Peyer's patch (tissue), 4 donors: Measurements from ENCODE around the gene DHRS9. TPM values are rescaled to one million over a fixed set of nuclear protein-coding genes. Genes with fewer than 3 reads are reported as not detected.

Experiments
- DNase-seq, 3 donors: peaks; one replicate each; pipeline ENCODE4 v3.0.0-alpha.2; 2017 to 2019
- H3K27ac ChIP-seq, 4 donors: fragments of 200-600 bp; sonication (generic); one replicate each; pipeline ENCODE4 v1.5.1; 2016 to 2019
- H3K27me3 ChIP-seq, 2 donors: fragments of 200-600 bp; sonication (generic); one replicate each; pipeline ENCODE4 v1.5.1; 2019
- H3K36me3 ChIP-seq, 3 donors: fragments of 200-600 bp; sonication (generic); one replicate each; pipeline ENCODE4 v1.5.1; 2016 to 2019
- H3K4me1 ChIP-seq, 4 donors: fragments of 200-600 bp; sonication (generic); one replicate each; pipeline ENCODE4 v1.5.1; 2016 to 2019
- H3K4me3 ChIP-seq, 4 donors: fragments of 200-600 bp; sonication (generic); 1 replicate in 3 of 4; 2 replicates in 1 of 4; pipeline ENCODE4 v1.5.1; 2016 to 2019; ENCODE audit warnings: mild to moderate bottlenecking in 1 of 4
- H3K9me3 ChIP-seq, 4 donors: fragments of 200-600 bp; sonication (generic); one replicate each; pipeline ENCODE4 v1.5.1; 2016 to 2019; ENCODE audit warnings: mild to moderate bottlenecking in 1 of 4
- CTCF ChIP-seq, 6 experiments: fragments of 450-650 bp in 4 of 6; fragments of 200-600 bp in 2 of 6; sonication (generic) in 1 of 6; IDR thresholded peaks; one replicate each; pipeline ENCODE4 v1.5.1; 2017 to 2019; ENCODE audit warnings: antibody characterized with exemption in 6 of 6, mild to moderate bottlenecking in 3 of 6, moderate library complexity in 1 of 6
- POLR2A ChIP-seq, 2 donors: fragments of 450-650 bp; IDR thresholded peaks; one replicate each; pipeline ENCODE4 v1.5.1; 2017; ENCODE audit warnings: antibody characterized with exemption in 2 of 2, mild to moderate bottlenecking in 2 of 2, moderate library complexity in 2 of 2
- total RNA-seq, 4 donors: library from RNA; depleted of rRNA; stranded (reverse); fragments of >200 nt; gene quantifications; one replicate each; pipeline ENCODE4 v1.1.0, GENCODE V29; 2016

The DHRS9 gene
- total RNA-seq, 4 donors from 2014 or later = 5.7 to 10.2 (median 6.6) TPM

DNA sequence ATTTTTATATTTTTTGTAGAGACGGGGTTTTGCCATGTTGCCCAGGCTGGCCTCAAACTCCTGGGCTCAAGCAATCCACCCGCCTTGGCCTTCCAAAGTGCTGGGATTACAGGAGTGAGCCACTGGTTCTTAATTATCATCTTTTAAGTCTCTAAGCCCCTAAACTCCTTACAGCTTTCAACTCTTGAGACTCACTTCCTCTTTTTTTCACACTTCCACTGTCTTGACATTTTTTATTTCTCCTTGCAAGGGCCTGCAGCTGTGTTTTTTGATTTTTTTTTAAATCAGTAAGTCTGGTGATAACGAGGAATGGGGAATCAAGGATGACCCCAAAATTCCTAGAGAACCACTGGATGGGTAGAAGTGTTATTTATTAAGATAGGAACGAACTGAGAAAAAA lies 29.7 kb upstream of the DHRS9 start:
- Histone ChIP-seq H3K36me3 (no peaks in the 10 kb centered on the region), H3K4me3 (no peak overlapping the region), H3K4me1 (no peaks in the 10 kb centered on the region), H3K9me3 (no peaks in the 10 kb centered on the region), H3K27me3 (no peaks in the 10 kb centered on the region), H3K27ac (no peak overlapping the region)
- no peak for DNase-seq
- no peak for TF ChIP-seq CTCF (IDR thresholded peaks at IDR 0.05)
- no peak for TF ChIP-seq POLR2A (IDR thresholded peaks at IDR 0.05)

DNA sequence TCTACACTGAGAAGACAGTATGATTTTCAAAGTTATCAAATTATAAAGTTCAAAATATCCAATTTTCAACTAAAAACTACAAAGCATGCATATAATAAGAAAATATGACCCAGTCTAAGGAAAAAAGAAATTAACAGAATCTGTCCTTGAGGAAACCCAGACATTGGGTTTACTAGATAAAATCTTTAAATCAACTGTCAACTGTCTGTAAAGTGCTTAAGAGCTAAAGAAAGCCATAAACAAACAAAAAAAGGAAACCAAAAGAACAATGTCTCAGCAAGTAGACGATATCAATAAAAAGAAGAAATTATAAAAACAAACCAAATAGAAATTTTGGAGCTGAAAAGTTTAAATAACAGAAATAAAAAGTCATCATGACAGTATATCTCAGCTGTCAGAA lies 27.8 kb upstream of the DHRS9 start:
- no peak for DNase-seq
- no peak overlapping the region for H3K27ac ChIP-seq
- no peaks in the 10 kb centered on the region for H3K27me3 ChIP-seq
- H3K4me1 ChIP-seq = no peaks in the 10 kb centered on the region
- no peaks in the 10 kb centered on the region for H3K9me3 ChIP-seq
- H3K4me3 ChIP-seq = no peak overlapping the region
- H3K36me3 ChIP-seq = no peaks in the 10 kb centered on the region
- TF ChIP-seq POLR2A (IDR thresholded peaks at IDR 0.05) = no peak
- TF ChIP-seq CTCF (IDR thresholded peaks at IDR 0.05) = no peak

DNA sequence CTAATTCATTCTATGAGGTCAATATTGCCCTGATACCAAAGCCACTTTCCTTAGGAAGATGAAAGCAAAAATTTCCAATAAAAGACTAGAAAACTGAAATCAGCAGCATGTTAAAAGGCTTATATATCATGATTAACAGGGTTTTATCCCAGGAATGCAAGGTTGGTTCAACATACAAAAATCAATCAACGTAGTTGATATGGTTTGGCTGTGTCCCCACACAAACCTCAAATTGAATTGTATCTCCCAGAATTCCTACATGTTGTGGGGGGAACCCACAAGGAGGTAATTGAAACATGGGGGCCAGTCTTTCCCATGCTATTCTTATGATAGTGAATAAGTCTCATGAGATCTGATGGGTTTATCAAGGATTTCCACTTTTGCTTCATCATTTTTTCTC lies 26.5 kb upstream of the DHRS9 start:
- DNase-seq = no peak
- H3K4me1 ChIP-seq = no peaks in the 10 kb centered on the region
- H3K27me3 ChIP-seq = no peaks in the 10 kb centered on the region
- H3K4me3 ChIP-seq = no peak overlapping the region
- H3K36me3 ChIP-seq = no peaks in the 10 kb centered on the region
- no peak for TF ChIP-seq CTCF (IDR thresholded peaks at IDR 0.05)
- TF ChIP-seq POLR2A (IDR thresholded peaks at IDR 0.05) = no peak
- no peaks in the 10 kb centered on the region for H3K9me3 ChIP-seq
- no peak overlapping the region for H3K27ac ChIP-seq

DNA sequence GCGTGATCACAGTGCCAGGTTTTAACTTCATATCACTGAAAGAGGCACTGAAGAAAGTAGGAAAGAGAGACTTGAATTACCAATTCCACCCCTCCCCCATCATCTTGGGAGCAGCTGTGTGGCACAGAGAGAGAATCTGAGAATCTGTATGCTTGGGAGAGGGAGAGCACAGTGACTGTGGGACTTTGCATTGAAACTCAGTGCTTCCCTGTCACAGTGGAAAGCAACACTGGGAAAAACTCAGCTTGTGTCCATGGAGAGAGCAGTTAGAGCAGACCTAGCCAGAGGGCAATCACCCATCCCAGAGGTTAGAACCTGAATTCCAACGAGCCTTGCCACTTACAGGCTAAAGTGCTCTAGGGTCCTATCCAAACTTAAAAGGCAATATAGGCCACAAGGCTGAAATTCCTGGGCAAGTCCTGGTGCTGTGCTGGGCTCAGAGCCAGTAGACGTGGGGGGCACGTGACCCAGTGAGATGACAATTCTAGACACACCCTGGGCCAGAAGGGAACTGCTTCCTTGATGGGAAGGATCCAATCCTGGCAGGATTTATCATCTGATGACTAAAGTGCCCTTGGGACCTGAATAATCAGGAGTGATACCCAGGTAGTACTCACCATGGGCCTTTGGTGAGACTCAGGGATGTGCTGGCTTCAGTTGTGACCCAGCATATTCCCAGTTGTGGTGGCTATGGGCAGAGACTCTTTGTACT lies 22.8 kb upstream of the DHRS9 start:
- H3K4me1 ChIP-seq = no peaks in the 10 kb centered on the region
- H3K36me3 ChIP-seq = no peaks in the 10 kb centered on the region
- no peaks in the 10 kb centered on the region for H3K27me3 ChIP-seq
- TF ChIP-seq CTCF (IDR thresholded peaks at IDR 0.05) (no peak), POLR2A (IDR thresholded peaks at IDR 0.05) (no peak)
- peak overlapping the region in 2 of 4 donors; percentile 30 to 64 for H3K27ac ChIP-seq
- no peaks in the 10 kb centered on the region for H3K9me3 ChIP-seq
- H3K4me3 ChIP-seq = no peak overlapping the region
- peak in 2 of 3 donors; percentile 78 to 87 for DNase-seq

DNA sequence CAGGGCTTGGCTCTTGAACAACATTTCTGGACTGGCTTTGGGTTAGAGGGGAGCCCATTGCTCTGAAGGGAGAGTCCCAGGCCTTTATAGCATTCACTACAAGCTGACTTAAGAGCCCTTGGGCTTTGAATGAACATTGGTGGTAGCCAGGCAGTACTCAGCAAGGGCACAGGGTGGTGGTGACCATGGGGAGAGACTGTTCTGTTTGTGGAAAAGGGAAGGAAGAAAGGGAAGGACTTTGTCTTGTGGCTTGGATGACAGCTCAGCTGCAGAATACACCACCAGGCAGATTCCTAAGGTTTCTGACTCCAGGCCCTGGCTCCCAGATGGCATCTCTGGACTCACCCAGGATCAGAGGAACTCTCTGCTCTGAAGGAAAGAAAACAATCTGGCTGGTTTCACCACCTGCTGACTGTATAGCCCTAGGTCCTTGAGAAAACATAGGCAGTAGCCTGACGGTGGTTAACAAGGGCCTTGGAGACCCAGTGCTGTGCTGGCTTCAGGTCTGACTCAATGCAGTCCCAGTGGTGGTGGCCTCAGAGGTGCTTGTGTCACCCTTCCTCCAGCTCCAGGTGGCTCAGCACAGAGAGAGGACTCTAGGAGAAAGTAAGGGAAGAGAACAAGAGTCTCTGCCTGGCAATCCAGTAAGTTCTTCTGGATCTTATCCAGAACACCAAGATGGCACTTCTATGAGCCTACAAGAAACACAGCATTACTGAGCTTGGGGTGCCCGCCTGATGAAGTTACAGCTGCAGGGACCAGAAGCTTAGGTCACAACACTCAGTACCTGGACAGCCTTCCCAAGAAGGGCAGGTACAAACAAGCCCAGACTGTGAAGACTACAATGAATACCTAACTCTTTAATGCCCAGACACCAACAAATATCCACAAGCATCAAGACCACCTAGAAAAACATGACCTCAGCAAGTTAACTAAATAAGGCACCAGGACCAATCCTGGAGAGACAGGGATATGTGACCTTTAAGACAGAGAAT lies 21.8 kb upstream of the DHRS9 start:
- H3K4me1 ChIP-seq = no peaks in the 10 kb centered on the region
- H3K36me3 ChIP-seq = no peaks in the 10 kb centered on the region
- peak overlapping the region in 1 of 4 donors; percentile 46 for H3K27ac ChIP-seq
- DNase-seq = no peak
- TF ChIP-seq POLR2A (IDR thresholded peaks at IDR 0.05) (no peak), CTCF (IDR thresholded peaks at IDR 0.05) (no peak)
- no peak overlapping the region for H3K4me3 ChIP-seq
- H3K9me3 ChIP-seq = no peaks in the 10 kb centered on the region
- H3K27me3 ChIP-seq = no peaks in the 10 kb centered on the region
